ENCODE results near the gene AMPD1. TPM values are rescaled to one million over a fixed set of nuclear protein-coding genes. Genes with fewer than 3 reads are reported as not detected.

Gene AMPD1
- total RNA-seq, 4 donors from 2014 or later, result 1.3 TPM; not detected in 3

DNA sequence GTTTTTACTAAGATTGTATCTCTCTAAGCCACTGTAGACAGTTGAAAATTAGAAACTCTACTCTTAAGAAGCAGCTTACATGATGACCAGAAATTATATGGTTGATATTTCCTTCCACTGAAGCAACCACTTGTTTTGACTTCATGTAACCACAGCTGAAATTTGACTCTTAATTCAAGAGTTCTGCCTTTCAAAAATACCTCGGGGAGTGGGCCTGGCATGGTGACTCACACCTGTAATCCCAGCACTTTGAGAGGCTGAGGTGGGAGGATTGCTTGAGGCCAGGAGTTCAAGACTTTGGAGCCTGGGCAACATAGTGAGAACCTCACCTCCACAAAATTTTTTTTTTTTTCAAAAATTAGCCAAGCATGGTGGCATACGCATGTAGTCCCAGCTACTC is 4.3 kb downstream of the AMPD1 start:
- Histone ChIP-seq H3K4me1 (no peaks in the 10 kb centered on the region), H3K27me3 (no peaks in the 10 kb centered on the region), H3K4me3 (no peak overlapping the region), H3K9me3 (no peaks in the 10 kb centered on the region), H3K27ac (no peak overlapping the region), H3K36me3 (no peaks in the 10 kb centered on the region)
- intact Hi-C loops (cut with DNase I; ENCODE audit: low total_unique reads), result no loop called here
- DNase-seq, result no peak
- no peak for TF ChIP-seq POLR2A (IDR thresholded peaks at IDR 0.05)
- TF ChIP-seq, protein P1, sequence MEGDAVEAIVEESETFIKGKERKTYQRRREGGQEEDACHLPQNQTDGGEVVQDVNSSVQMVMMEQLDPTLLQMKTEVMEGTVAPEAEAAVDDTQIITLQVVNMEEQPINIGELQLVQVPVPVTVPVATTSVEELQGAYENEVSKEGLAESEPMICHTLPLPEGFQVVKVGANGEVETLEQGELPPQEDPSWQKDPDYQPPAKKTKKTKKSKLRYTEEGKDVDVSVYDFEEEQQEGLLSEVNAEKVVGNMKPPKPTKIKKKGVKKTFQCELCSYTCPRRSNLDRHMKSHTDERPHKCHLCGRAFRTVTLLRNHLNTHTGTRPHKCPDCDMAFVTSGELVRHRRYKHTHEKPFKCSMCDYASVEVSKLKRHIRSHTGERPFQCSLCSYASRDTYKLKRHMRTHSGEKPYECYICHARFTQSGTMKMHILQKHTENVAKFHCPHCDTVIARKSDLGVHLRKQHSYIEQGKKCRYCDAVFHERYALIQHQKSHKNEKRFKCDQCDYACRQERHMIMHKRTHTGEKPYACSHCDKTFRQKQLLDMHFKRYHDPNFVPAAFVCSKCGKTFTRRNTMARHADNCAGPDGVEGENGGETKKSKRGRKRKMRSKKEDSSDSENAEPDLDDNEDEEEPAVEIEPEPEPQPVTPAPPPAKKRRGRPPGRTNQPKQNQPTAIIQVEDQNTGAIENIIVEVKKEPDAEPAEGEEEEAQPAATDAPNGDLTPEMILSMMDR (IDR thresholded peaks at IDR 0.05), result no peak

DNA sequence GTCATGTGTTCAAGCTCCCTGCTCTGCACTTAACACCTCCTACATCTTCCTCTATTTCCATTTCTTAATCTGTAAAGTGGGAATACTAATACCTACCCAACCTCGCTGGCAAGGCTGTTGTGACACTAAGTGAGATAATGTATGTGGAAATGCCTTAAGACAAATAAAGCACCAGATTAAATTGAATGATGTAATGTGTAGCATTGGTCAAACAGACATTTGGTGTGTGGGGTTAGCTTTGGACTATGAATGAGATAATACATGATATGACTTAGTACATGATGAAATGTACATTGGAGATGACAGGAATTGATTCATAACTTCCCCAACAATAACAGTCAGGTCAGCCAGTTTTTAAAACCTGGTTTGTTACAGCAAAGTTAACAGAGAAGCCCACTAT is 5.2 kb downstream of the AMPD1 start:
- no peaks in the 10 kb centered on the region for H3K9me3 ChIP-seq
- no peaks in the 10 kb centered on the region for H3K36me3 ChIP-seq
- no peak for DNase-seq
- intact Hi-C loops (cut with DNase I; ENCODE audit: low total_unique reads), result no loop called here
- no peaks in the 10 kb centered on the region for H3K27me3 ChIP-seq
- H3K4me1 ChIP-seq, result no peaks in the 10 kb centered on the region
- H3K27ac ChIP-seq, result no peak overlapping the region
- TF ChIP-seq, protein P1 (IDR thresholded peaks at IDR 0.05), result no peak
- no peak for TF ChIP-seq POLR2A (IDR thresholded peaks at IDR 0.05)
- H3K4me3 ChIP-seq, result no peak overlapping the region

DNA sequence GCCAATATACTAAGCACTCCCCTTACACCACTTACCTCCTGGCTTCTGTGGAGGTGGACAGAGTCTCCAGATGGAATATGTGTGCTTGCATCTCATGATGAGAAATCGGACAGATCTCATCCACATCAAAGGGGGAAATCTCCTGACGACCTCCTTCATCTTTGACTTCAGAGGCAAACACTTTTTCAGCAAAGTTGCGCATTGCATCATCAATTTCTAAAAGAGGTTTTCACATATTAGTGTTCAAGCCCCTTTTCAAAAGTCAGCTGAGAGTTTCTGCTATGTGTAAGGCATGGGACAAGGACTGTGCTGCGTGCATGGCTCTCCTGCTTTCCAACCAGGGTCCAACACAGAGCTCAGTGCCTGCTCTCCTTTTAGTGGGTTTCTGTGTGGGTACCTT is 6.8 kb downstream of the AMPD1 start:
- Histone ChIP-seq H3K4me1 (no peaks in the 10 kb centered on the region), H3K4me3 (no peak overlapping the region), H3K9me3 (no peaks in the 10 kb centered on the region), H3K36me3 (no peaks in the 10 kb centered on the region), H3K27me3 (no peaks in the 10 kb centered on the region), H3K27ac (no peak overlapping the region)
- intact Hi-C loops (cut with DNase I; ENCODE audit: low total_unique reads), result no loop called here
- TF ChIP-seq, protein P1 (IDR thresholded peaks at IDR 0.05), result no peak
- TF ChIP-seq POLR2A (IDR thresholded peaks at IDR 0.05), result no peak
- no peak for DNase-seq

DNA sequence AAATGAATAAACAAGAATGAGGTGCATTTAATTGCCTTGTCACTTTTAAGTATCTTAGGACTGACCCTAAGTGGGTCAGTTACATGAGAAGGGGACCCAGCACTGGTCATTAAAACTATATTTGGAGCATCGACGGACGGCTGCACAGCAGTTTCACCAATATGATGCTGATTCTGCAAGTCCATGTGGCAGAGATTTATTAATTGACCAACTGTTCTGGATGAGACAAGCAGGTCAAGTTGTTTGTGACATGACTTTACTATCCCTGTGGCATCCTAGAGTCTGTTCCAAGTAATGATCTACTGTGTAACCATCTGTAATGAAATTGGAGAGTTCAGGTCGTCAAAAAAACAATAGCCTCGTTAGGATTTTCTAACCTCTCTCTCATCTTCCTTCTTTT is 9.5 kb downstream of the AMPD1 start:
- TF ChIP-seq, protein P1 (IDR thresholded peaks at IDR 0.05), result no peak
- TF ChIP-seq POLR2A (IDR thresholded peaks at IDR 0.05), result no peak
- Histone ChIP-seq H3K36me3 (no peaks in the 10 kb centered on the region), H3K27ac (no peak overlapping the region), H3K27me3 (no peaks in the 10 kb centered on the region), H3K4me3 (no peak overlapping the region), H3K9me3 (no peaks in the 10 kb centered on the region), H3K4me1 (no peaks in the 10 kb centered on the region)
- intact Hi-C loops (cut with DNase I; ENCODE audit: low total_unique reads), result no loop called here
- no peak for DNase-seq

DNA sequence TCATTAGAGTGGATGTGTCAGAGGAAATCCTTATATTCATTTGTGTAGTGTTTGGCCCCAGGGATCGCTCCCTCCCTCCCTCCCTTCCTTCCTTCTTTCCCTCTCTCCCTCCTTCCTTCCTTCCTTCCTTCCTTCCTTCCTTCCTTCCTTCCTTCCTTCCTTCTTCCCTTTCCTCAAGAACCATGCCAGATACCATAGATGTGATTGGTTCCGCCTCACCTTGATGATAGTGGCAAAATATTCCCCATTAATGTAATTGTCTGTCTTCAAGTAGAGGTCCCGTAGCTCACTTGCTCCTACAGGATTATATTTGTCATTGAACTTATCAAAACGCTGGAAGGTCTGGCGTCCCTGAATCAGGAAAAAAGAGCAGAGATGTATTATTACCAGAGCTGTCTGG is 17.7 kb downstream of the AMPD1 start:
- no peaks in the 10 kb centered on the region for H3K9me3 ChIP-seq
- no peaks in the 10 kb centered on the region for H3K27me3 ChIP-seq
- no peak for DNase-seq
- TF ChIP-seq, protein P1 (IDR thresholded peaks at IDR 0.05), result no peak
- no peak overlapping the region for H3K27ac ChIP-seq
- H3K4me3 ChIP-seq, result no peak overlapping the region
- H3K4me1 ChIP-seq, result no peaks in the 10 kb centered on the region
- H3K36me3 ChIP-seq, result no peaks in the 10 kb centered on the region
- intact Hi-C loops (cut with DNase I; ENCODE audit: low total_unique reads), result no loop called here
